K562 (cell line): ENCODE data around the gene SLC2A4. TPM values are rescaled to one million over a fixed set of nuclear protein-coding genes. Genes with fewer than 3 reads are reported as not detected.

Source experiments
- HNRNPK ChIP-seq: fragments of 200-400 bp; formaldehyde crosslinking; IDR thresholded peaks from one replicate; pipeline ENCODE4 v1.6.1; 2018; ENCODE audit warnings: mild to moderate bottlenecking, low read depth, low read length; ENCODE audit not compliant: poor library complexity, severe bottlenecking
- MTA1 ChIP-seq: fragments of 450-650 bp; IDR thresholded peaks from 2 replicates; pipeline ENCODE4 v1.6.1; 2017; ENCODE audit warnings: borderline replicate concordance
- RBM14 ChIP-seq: fragments of 200-400 bp; formaldehyde crosslinking; IDR thresholded peaks from 2 replicates; pipeline ENCODE4 v1.6.1; 2018; ENCODE audit warnings: low read depth, mild to moderate bottlenecking, low read length, moderate library complexity, borderline replicate concordance; ENCODE audit not compliant: insufficient read depth
- SRSF9 ChIP-seq: fragments of 200-400 bp; formaldehyde crosslinking; IDR thresholded peaks from 2 replicates; pipeline ENCODE4 v1.6.1; 2017; ENCODE audit warnings: low read depth, low read length, borderline replicate concordance
- ZBTB40 ChIP-seq, 2 experiments: fragments of 450-650 bp in 1 of 2; sonication (generic) in 1 of 2; formaldehyde crosslinking in 1 of 2; IDR thresholded peaks; 2 replicates each; pipeline versions ENCODE4 v1.7.1 to v1.9.0; 2016 to 2022; ENCODE audit warnings: inconsistent platforms in 1 of 2, mild to moderate bottlenecking in 1 of 2, missing genetic modification reagents in 1 of 2
- ZNF316 ChIP-seq: fragments of 450-650 bp; IDR thresholded peaks from 2 replicates; pipeline ENCODE4 v1.6.1; 2016
- polyA plus RNA-seq, 8 experiments: library from polyadenylated mRNA; depleted of rRNA in 4 of 8; stranded (reverse) in 5 of 8; unstranded in 3 of 8; fragments of >200 nt; fragmentation: Nextera tagmentation in 2 of 8; fragmentation: Illumina TruSeq in 1 of 8; extraction: Ambion mirVana in 2 of 8; extraction: Trizol in 1 of 8; gene quantifications; 2 replicates each; pipeline versions ENCODE4 v1.2.1 to v1.2.3, GENCODE V29; 2011 to 2014; ENCODE audit warnings: inconsistent platforms in 1 of 8, missing spikeins in 1 of 8
- total RNA-seq, 7 experiments: library from RNA; depleted of rRNA in 6 of 7; stranded (reverse); fragments of >200 nt in 6 of 7; fragmentation: Illumina TruSeq in 2 of 7; extraction: Trizol in 2 of 7; gene quantifications; 2 replicates each; pipeline versions ENCODE4 v1.2.1 to v1.2.3, GENCODE V29; 2011 to 2021; ENCODE audit warnings: low replicate concordance in 1 of 7
- TF ChIP-seq, protein P1 (sequence below): IDR thresholded peaks from 2 replicates; pipeline ENCODE4 v1.6.1; 2011; ENCODE audit warnings: borderline replicate concordance, low read depth, mild to moderate bottlenecking, moderate library complexity, low read length; ENCODE audit not compliant: insufficient read depth, poor library complexity, severe bottlenecking
- TF ChIP-seq, protein P2 (sequence below): fragments of 200-800 bp; sonication (Bioruptor generic); IDR thresholded peaks from 2 replicates; pipeline ENCODE4 v1.6.1; 2017; ENCODE audit warnings: missing genetic modification characterization, missing compliant biosample characterization

The SLC2A4 gene
- total and polyA plus RNA-seq, 9 of the 15 experiments (the other 6 are each of a cell fraction or from before 2014, with no cell fraction given): 0.74 to 3.5 (median 1.6) TPM

DNA sequence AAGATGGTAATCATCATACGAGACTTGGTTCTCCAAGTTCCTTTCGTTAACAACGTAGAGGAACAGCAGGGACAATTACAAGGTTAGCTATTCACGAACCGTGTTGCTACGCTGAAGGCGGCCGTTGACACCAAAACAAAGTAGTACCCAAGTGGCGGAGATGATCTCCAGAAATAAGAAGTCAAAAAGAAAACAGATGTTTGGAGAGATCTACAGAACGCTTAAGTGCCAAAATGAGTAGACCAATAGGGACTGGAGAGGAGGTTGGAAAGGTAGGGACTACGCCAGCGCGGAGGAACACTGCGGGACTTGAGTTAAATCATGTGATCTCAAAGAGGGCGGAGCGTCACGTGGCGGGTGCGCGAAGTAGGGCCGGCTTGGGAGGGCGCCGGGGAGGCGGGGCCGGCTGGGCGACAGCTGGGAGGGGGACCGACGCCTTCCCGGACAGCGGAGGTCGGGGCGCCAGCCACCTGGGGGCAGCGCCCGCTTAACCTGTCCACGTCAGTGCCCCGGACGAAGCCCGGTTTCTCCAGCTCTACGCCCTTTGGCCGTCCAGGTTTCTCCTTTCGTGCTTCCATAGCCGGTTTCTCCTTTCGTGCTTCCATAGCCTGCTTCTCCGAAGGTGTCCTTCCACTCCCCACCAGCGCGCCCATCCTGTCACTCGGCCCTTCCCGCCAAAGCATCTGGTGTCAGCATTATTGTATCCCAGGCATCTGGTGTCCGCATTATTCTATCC is 38.6 kb upstream of the SLC2A4 start (continued):
- TF ChIP-seq, protein P1, sequence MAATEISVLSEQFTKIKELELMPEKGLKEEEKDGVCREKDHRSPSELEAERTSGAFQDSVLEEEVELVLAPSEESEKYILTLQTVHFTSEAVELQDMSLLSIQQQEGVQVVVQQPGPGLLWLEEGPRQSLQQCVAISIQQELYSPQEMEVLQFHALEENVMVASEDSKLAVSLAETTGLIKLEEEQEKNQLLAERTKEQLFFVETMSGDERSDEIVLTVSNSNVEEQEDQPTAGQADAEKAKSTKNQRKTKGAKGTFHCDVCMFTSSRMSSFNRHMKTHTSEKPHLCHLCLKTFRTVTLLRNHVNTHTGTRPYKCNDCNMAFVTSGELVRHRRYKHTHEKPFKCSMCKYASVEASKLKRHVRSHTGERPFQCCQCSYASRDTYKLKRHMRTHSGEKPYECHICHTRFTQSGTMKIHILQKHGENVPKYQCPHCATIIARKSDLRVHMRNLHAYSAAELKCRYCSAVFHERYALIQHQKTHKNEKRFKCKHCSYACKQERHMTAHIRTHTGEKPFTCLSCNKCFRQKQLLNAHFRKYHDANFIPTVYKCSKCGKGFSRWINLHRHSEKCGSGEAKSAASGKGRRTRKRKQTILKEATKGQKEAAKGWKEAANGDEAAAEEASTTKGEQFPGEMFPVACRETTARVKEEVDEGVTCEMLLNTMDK: no peak
- TF ChIP-seq RBM14 (no peak), MTA1 (0 out of 2 replicates have a peak, but pooled peaks have one; percentile 53), ZBTB40 (IDR thresholded peaks at IDR 0.05) (peak; percentile 71), ZBTB40 (CRISPR knock-in tag; IDR thresholded peaks at IDR 0.05) (no peak), ZNF316 (peak; percentile 55), SRSF9 (no peak), HNRNPK (no peak)
- TF ChIP-seq, protein P2, sequence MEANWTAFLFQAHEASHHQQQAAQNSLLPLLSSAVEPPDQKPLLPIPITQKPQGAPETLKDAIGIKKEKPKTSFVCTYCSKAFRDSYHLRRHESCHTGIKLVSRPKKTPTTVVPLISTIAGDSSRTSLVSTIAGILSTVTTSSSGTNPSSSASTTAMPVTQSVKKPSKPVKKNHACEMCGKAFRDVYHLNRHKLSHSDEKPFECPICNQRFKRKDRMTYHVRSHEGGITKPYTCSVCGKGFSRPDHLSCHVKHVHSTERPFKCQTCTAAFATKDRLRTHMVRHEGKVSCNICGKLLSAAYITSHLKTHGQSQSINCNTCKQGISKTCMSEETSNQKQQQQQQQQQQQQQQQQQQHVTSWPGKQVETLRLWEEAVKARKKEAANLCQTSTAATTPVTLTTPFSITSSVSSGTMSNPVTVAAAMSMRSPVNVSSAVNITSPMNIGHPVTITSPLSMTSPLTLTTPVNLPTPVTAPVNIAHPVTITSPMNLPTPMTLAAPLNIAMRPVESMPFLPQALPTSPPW: peak; percentile 90
